PC-9 (cell line): ENCODE measurements around the gene PXT1. TPM values are rescaled to one million over a fixed set of nuclear protein-coding genes. Genes with fewer than 3 reads are reported as not detected.
A peak's percentile ranks its signal among the peaks of the same experiment; 100 is the strongest.

Source experiments
- BruUV-seq: library from RNA; stranded (reverse); fragments of 400-500 nt; replicated peaks from 2 replicates; lab custom pipeline; 2021; lab: Mats Ljungman, UMichigan
- CTCF ChIA-PET: fragments of 300-600 bp; sonication (Branson Sonifier 250); formaldehyde crosslinking; loops from one replicate; lab custom pipeline; 2022; ENCODE audit warnings: antibody characterized with exemption; lab: Charles Lee
- POLR2A ChIA-PET: fragments of 300-600 bp; sonication (Branson Sonifier 250); formaldehyde crosslinking; loops from one replicate; lab custom pipeline; 2022; ENCODE audit warnings: antibody characterized with exemption; ENCODE audit not compliant: unreplicated experiment; lab: Charles Lee
- DNase-seq, 2 experiments: peaks; one replicate each; pipeline versions ENCODE4 v3.0.0 to v3.0.0-alpha.2; 2015 to 2022; ENCODE audit warnings: mixed read lengths in 1 of 2
- H2AFZ ChIP-seq: fragments of 200-600 bp; sonication (generic); 2 replicates; pipeline ENCODE4 v1.8.1; 2017; ENCODE audit warnings: antibody characterized with exemption
- H3F3A ChIP-seq: fragments of 200-600 bp; sonication (generic); 2 replicates; pipeline ENCODE4 v1.8.1; 2017; ENCODE audit warnings: antibody characterized with exemption, mild to moderate bottlenecking, low read depth; ENCODE audit not compliant: insufficient read depth
- H3K27ac ChIP-seq: fragments of 200-600 bp; sonication (generic); 2 replicates; pipeline ENCODE4 v1.6.1; 2016; ENCODE audit warnings: mixed run types
- H3K27me3 ChIP-seq: fragments of 200-600 bp; sonication (generic); 2 replicates; pipeline ENCODE4 v1.6.1; 2016; ENCODE audit warnings: low read depth, mixed run types; ENCODE audit not compliant: insufficient read depth
- H3K36me3 ChIP-seq: fragments of 200-600 bp; sonication (generic); 2 replicates; pipeline ENCODE4 v1.6.1; 2016; ENCODE audit warnings: low read depth, mixed run types
- H3K4me1 ChIP-seq: fragments of 200-600 bp; sonication (generic); replicated peaks from 2 replicates; pipeline ENCODE4 v1.6.1; 2016; ENCODE audit warnings: mixed run types; ENCODE audit not compliant: insufficient read depth
- H3K4me2 ChIP-seq: fragments of 200-600 bp; sonication (generic); 2 replicates; pipeline ENCODE4 v1.6.1; 2017; ENCODE audit warnings: mixed run types
- H3K4me3 ChIP-seq: fragments of 200-600 bp; sonication (generic); 2 replicates; pipeline ENCODE4 v1.6.1; 2016; ENCODE audit warnings: mixed run types
- H3K79me2 ChIP-seq: fragments of 200-600 bp; sonication (generic); 2 replicates; pipeline ENCODE4 v1.6.1; 2017; ENCODE audit warnings: low read depth, mixed run types
- H3K9me2 ChIP-seq: fragments of 200-600 bp; sonication (generic); 2 replicates; pipeline ENCODE4 v1.8.1; 2017; ENCODE audit warnings: mild to moderate bottlenecking; ENCODE audit not compliant: insufficient read depth
- H3K9me3 ChIP-seq: fragments of 200-600 bp; sonication (generic); 2 replicates; pipeline ENCODE4 v1.8.1; 2016; ENCODE audit warnings: low read depth; ENCODE audit not compliant: insufficient read depth
- H4K20me1 ChIP-seq: fragments of 200-600 bp; sonication (generic); 2 replicates; pipeline ENCODE4 v1.8.1; 2017; ENCODE audit not compliant: insufficient read depth
- EZH2 ChIP-seq: fragments of 200-600 bp; sonication (generic); IDR thresholded peaks from 2 replicates; pipeline ENCODE4 v1.8.0; 2017; ENCODE audit warnings: antibody characterized with exemption, low read depth
- intact Hi-C: fragments of 100-400 bp; cut with micrococcal nuclease; formaldehyde crosslinking; loops from one replicate; pipeline ENCODE4 v1.10.0; 2022; ENCODE audit not compliant: unreplicated experiment
- total RNA-seq: library from RNA; stranded (reverse); gene quantifications from 2 replicates; pipeline ENCODE4 v1.2.3, GENCODE V29; 2021
- TF ChIP-seq, protein P1 (sequence below): fragments of 200-600 bp; sonication (generic); conservative IDR thresholded peaks from 2 replicates; pipeline ENCODE4 v1.6.1; 2017; ENCODE audit warnings: mixed run types, antibody characterized with exemption, mild to moderate bottlenecking, moderate library complexity

PXT1 gene
- total RNA-seq, 1 experiment from 2014 or later, result not detected

DNA sequence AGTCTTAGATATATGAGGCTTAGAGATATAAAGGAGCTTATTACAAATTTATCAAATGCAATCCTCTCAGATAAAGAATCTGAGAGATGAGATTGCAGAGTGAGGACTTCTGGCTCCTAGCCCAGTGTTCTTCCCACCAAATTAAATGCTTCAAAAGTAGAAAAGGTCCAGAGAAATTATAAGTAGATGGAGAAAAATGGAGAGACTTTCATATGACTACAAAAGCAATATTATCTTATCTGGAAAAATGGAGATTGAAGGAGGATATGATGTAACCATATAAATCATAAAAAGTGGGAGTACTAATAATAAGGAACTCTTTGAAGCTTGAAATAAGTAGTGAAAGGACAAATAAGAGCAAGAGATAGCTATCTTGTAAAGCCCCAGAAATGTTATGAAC is 3.0 kb upstream of the PXT1 start:
- no TSS peak for BruUV-seq
- Histone ChIP-seq H3K4me1 (peaks cover 24% of the 10 kb centered on the region), H3K9me3 (peaks cover 4% of the 10 kb centered on the region; the same call in 1 of the 2 replicates), H3K9me2 (no peaks in the 10 kb centered on the region), H3K36me3 (no peaks in the 10 kb centered on the region; the same call in 1 of the 2 replicates), H3K27ac (no peak overlapping the region), H3K4me3 (no peak overlapping the region), H2AFZ (no peak overlapping the region), H3K4me2 (no peak overlapping the region), H4K20me1 (no peaks in the 10 kb centered on the region; the same call in 1 of the 2 replicates), H3K27me3 (no peaks in the 10 kb centered on the region), H3F3A (peaks cover 30% of the 10 kb centered on the region), H3K79me2 (peaks cover 78% of the 10 kb centered on the region)
- TF ChIP-seq, protein P1, sequence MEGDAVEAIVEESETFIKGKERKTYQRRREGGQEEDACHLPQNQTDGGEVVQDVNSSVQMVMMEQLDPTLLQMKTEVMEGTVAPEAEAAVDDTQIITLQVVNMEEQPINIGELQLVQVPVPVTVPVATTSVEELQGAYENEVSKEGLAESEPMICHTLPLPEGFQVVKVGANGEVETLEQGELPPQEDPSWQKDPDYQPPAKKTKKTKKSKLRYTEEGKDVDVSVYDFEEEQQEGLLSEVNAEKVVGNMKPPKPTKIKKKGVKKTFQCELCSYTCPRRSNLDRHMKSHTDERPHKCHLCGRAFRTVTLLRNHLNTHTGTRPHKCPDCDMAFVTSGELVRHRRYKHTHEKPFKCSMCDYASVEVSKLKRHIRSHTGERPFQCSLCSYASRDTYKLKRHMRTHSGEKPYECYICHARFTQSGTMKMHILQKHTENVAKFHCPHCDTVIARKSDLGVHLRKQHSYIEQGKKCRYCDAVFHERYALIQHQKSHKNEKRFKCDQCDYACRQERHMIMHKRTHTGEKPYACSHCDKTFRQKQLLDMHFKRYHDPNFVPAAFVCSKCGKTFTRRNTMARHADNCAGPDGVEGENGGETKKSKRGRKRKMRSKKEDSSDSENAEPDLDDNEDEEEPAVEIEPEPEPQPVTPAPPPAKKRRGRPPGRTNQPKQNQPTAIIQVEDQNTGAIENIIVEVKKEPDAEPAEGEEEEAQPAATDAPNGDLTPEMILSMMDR, result no peak
- no peak for TF ChIP-seq EZH2
- ChIA-PET POLR2A (no interaction called here), CTCF (no interaction called here)
- no peak for DNase-seq
- intact Hi-C loops, result no loop called here

DNA sequence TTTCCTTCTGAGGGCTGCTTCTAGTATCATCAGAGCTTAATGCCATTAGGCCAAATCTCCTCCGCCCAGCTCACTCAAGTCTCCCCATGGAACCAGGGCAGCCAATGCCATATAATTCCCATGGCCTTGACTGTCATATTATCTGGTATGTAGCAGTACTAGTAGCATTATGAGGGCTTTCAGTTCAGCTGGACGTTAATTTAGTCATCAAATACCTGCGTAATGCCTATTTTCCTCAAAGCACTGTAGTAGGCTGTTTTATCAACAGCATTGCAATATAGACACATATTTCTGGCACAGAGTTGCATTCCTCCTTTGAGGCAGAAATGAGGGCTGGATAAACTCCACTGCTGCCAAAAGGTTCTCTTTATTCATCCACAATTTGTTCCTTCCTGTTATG is 1.8 kb upstream of the PXT1 start:
- no peaks in the 10 kb centered on the region; the same call in 1 of the 2 replicates for H3K36me3 ChIP-seq
- no peak overlapping the region for H3K27ac ChIP-seq
- H3K4me1 ChIP-seq, result peaks cover 25% of the 10 kb centered on the region
- POLR2A ChIA-PET, result no interaction called here
- no peaks in the 10 kb centered on the region for H3K27me3 ChIP-seq
- peak overlapping the region; percentile 93 for H3K4me2 ChIP-seq
- no peaks in the 10 kb centered on the region; the same call in 1 of the 2 replicates for H4K20me1 ChIP-seq
- no peaks in the 10 kb centered on the region for H3K9me2 ChIP-seq
- H3K9me3 ChIP-seq, result peaks cover 4% of the 10 kb centered on the region; the same call in 1 of the 2 replicates
- H3F3A ChIP-seq, result peaks cover 28% of the 10 kb centered on the region
- TF ChIP-seq, protein P1, result no peak
- TF ChIP-seq EZH2, result no peak
- DNase-seq, result no peak
- no peak overlapping the region for H2AFZ ChIP-seq
- H3K79me2 ChIP-seq, result peaks cover 68% of the 10 kb centered on the region
- intact Hi-C loops, result loop anchor here (5.0 kb wide), 3 partner anchors 133 to 238 kb away; partner anchors contain the start of gene SRSF3
- CTCF ChIA-PET, result no interaction called here
- H3K4me3 ChIP-seq, result peak overlapping the region; percentile 75
- BruUV-seq, result no TSS peak

DNA sequence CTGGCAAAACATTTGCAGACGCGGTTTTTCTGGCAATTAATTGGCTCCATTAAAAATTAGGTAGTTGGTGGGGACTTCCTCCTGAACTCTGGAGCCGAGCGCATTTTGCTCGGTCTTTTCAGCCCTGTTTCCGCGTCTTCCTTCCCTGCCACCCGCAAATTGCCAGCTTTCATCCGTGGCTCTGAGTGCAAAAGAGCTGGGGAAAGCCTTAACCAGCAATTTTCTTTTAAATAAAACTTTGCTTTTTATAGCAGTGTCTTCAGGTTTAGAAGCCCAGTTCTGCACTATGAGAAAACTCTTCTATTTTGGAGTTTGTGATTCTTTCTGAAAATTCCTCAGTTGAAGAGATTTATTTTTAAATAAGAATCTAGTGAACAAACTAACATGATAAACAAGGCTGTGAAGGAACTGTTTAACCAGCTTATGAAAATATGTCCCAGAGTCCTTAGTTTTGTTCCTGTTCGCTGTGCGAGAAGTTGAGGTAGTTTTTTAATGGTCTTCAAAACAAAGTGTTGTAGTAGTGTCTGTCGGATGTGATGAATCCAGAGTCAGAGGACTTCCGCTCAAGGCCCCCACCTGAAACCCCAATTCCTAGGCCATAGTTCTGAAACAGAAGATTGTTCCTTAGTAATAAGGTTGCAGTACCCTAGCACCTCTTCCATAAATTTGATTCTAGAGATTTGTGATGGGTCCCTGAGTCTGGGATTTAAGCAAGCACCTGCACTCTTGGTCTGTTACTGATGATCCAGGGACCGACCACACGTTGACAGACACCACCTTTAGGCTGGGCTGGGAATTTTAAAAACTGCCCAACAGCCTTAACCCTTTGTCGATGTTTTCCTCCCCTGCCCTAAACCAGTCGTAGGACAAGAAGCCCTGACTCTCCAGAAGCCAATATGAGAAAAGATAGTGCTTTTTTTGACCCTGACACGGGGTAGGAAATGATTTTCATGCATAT is 1.1 kb upstream of the PXT1 start:
- Histone ChIP-seq H3K36me3 (no peaks in the 10 kb centered on the region; the same call in 1 of the 2 replicates), H3K9me3 (peaks cover 1% of the 10 kb centered on the region; the same call in 1 of the 2 replicates), H3K4me2 (peak overlapping the region; percentile 93), H3K4me1 (peaks cover 25% of the 10 kb centered on the region), H2AFZ (peak overlapping the region; percentile 89), H3K27ac (peak overlapping the region; percentile 92), H3K4me3 (peak overlapping the region; percentile 75), H3F3A (peaks cover 28% of the 10 kb centered on the region), H4K20me1 (no peaks in the 10 kb centered on the region; the same call in 1 of the 2 replicates), H3K9me2 (no peaks in the 10 kb centered on the region), H3K79me2 (peaks cover 61% of the 10 kb centered on the region), H3K27me3 (no peaks in the 10 kb centered on the region)
- peak in 1 of 2 experiments; percentile 10 for DNase-seq
- CTCF ChIA-PET, result no interaction called here
- TF ChIP-seq, protein P1, result peak; percentile 48; the same call in 1 of the 2 replicates
- TF ChIP-seq EZH2, result no peak
- TSS peak; percentile 62 for BruUV-seq
- POLR2A ChIA-PET, result interaction anchor here (0.9 kb wide), 1 partner anchor 21 kb away, joined by 4 read pairs; no protein-coding TSS in a partner anchor
- intact Hi-C loops, result loop anchor here (1.0 to 5.0 kb wide), 4 partner anchors 20 to 239 kb away; partner anchors contain the start of gene SRSF3
